ENCODE measurements around the gene ADCY3. TPM values are rescaled to one million over a fixed set of nuclear protein-coding genes. Genes with fewer than 3 reads are reported as not detected.
A peak's percentile ranks its signal among the peaks of the same experiment; 100 is the strongest.

Gene ADCY3
- total RNA-seq, 1 experiment from 2014 or later, result 75.6 TPM

- no peak for TF ChIP-seq CTCF (IDR thresholded peaks at IDR 0.05; ENCODE audit: insufficient read depth in 1 of 2, low read depth in 1 of 2, low read length in 1 of 2, severe bottlenecking in 1 of 2, unreplicated experiment in 1 of 2)
- Mint-ChIP-seq H3K9me3 (ENCODE audit: unreplicated experiment) (no peaks in the 10 kb centered on the region), H3K27ac (ENCODE audit: unreplicated experiment) (peak overlapping the region; percentile 24), H3K4me3 (ENCODE audit: unreplicated experiment) (no peak overlapping the region), H3K27me3 (ENCODE audit: insufficient read depth, unreplicated experiment) (no peaks in the 10 kb centered on the region), H3K4me1 (ENCODE audit: low read depth, unreplicated experiment) (peaks cover 10% of the 10 kb centered on the region), H3K36me3 (ENCODE audit: insufficient read depth, unreplicated experiment) (peaks cover 88% of the 10 kb centered on the region)
- intact Hi-C loops (cut with micrococcal nuclease; ENCODE audit: unreplicated experiment), result no loop called here
- Histone ChIP-seq H3K9me3 (no peaks in the 10 kb centered on the region), H3K36me3 (ENCODE audit: control insufficient read depth, insufficient read depth, low read length) (peaks cover 2% of the 10 kb centered on the region), H3K4me1 (peaks cover 4% of the 10 kb centered on the region; the same call in 1 of the 2 replicates), H3K27me3 (replicated peaks; ENCODE audit: control insufficient read depth, insufficient read depth, low read length) (no peaks in the 10 kb centered on the region), H3K4me3 (ENCODE audit: low read depth, low read length) (no peak overlapping the region)
- no TSS peak for BruUV-seq (replicated peaks)
- POLR2A ChIA-PET, result no interaction called here
- no peak for DNase-seq
- CTCF ChIA-PET, result no interaction called here
Measured at GRCh38 chr2:24816404-24816803, 103.6 kb downstream of the ADCY3 start.

- H3K4me1 Mint-ChIP-seq (ENCODE audit: low read depth, unreplicated experiment), result peaks cover 10% of the 10 kb centered on the region
- POLR2A ChIA-PET, result interaction anchor here (0.7 kb wide), 1 partner anchor 421 kb away, joined by 3 read pairs; no protein-coding TSS in a partner anchor
- CTCF ChIA-PET, result no interaction called here
- no peak for TF ChIP-seq CTCF (IDR thresholded peaks at IDR 0.05; ENCODE audit: insufficient read depth in 1 of 2, low read depth in 1 of 2, low read length in 1 of 2, severe bottlenecking in 1 of 2, unreplicated experiment in 1 of 2)
- no peak overlapping the region for H3K27ac Mint-ChIP-seq (ENCODE audit: unreplicated experiment)
- Histone ChIP-seq H3K4me1 (peaks cover 4% of the 10 kb centered on the region; the same call in 1 of the 2 replicates), H3K27me3 (replicated peaks; ENCODE audit: control insufficient read depth, insufficient read depth, low read length) (no peaks in the 10 kb centered on the region), H3K9me3 (no peaks in the 10 kb centered on the region), H3K36me3 (ENCODE audit: control insufficient read depth, insufficient read depth, low read length) (peaks cover 2% of the 10 kb centered on the region), H3K4me3 (ENCODE audit: low read depth, low read length) (no peak overlapping the region)
- no peaks in the 10 kb centered on the region for H3K9me3 Mint-ChIP-seq (ENCODE audit: unreplicated experiment)
- no peak for DNase-seq
- H3K4me3 Mint-ChIP-seq (ENCODE audit: unreplicated experiment), result no peak overlapping the region
- no peaks in the 10 kb centered on the region for H3K27me3 Mint-ChIP-seq (ENCODE audit: insufficient read depth, unreplicated experiment)
- H3K36me3 Mint-ChIP-seq (ENCODE audit: insufficient read depth, unreplicated experiment), result peaks cover 82% of the 10 kb centered on the region
- no TSS peak for BruUV-seq (replicated peaks)
- intact Hi-C loops (cut with micrococcal nuclease; ENCODE audit: unreplicated experiment), result no loop called here
Measured at GRCh38 chr2:24815171-24815570, 104.9 kb downstream of the ADCY3 start.

GRCh38 chr2:24814516-24814915 is 105.5 kb downstream of the ADCY3 start:
- no TSS peak for BruUV-seq (replicated peaks)

More at GRCh38 chr2:24814516-24814915, 105.5 kb downstream of the ADCY3 start:
- DNase-seq, result no peak
- H3K27me3 Mint-ChIP-seq (ENCODE audit: insufficient read depth, unreplicated experiment), result no peaks in the 10 kb centered on the region
- H3K4me3 ChIP-seq (ENCODE audit: low read depth, low read length), result no peak overlapping the region
- ChIA-PET POLR2A (interaction anchor here (0.7 kb wide), 1 partner anchor 421 kb away, joined by 3 read pairs; no protein-coding TSS in a partner anchor), CTCF (no interaction called here)
- H3K27ac Mint-ChIP-seq (ENCODE audit: unreplicated experiment), result no peak overlapping the region
- TF ChIP-seq CTCF (IDR thresholded peaks at IDR 0.05; ENCODE audit: insufficient read depth in 1 of 2, low read depth in 1 of 2, low read length in 1 of 2, severe bottlenecking in 1 of 2, unreplicated experiment in 1 of 2), result no peak
- intact Hi-C loops (cut with micrococcal nuclease; ENCODE audit: unreplicated experiment), result no loop called here
- H3K27me3 ChIP-seq (replicated peaks; ENCODE audit: control insufficient read depth, insufficient read depth, low read length), result no peaks in the 10 kb centered on the region
- H3K36me3 ChIP-seq (ENCODE audit: control insufficient read depth, insufficient read depth, low read length), result peaks cover 2% of the 10 kb centered on the region
- H3K9me3 Mint-ChIP-seq (ENCODE audit: unreplicated experiment), result no peaks in the 10 kb centered on the region
- no peaks in the 10 kb centered on the region for H3K9me3 ChIP-seq
- peaks cover 4% of the 10 kb centered on the region; the same call in 1 of the 2 replicates for H3K4me1 ChIP-seq
- peaks cover 77% of the 10 kb centered on the region for H3K36me3 Mint-ChIP-seq (ENCODE audit: insufficient read depth, unreplicated experiment)
- no peak overlapping the region for H3K4me3 Mint-ChIP-seq (ENCODE audit: unreplicated experiment)
- H3K4me1 Mint-ChIP-seq (ENCODE audit: low read depth, unreplicated experiment), result peaks cover 10% of the 10 kb centered on the region
